K562 (cell line): ENCODE measurements around the gene WWP2. TPM values are rescaled to one million over a fixed set of nuclear protein-coding genes. Genes with fewer than 3 reads are reported as not detected.
A peak's percentile ranks its signal among the peaks of the same experiment; 100 is the strongest.

Source experiments
- ATF2 ChIP-seq: sonication (generic); formaldehyde crosslinking; IDR thresholded peaks from 2 replicates; pipeline ENCODE4 v1.8.1; 2022; ENCODE audit warnings: missing genetic modification reagents
- HMGXB4 ChIP-seq: sonication (generic); formaldehyde crosslinking; IDR thresholded peaks from 2 replicates; pipeline ENCODE4 v1.8.1; 2023; ENCODE audit warnings: mild to moderate bottlenecking, missing genetic modification reagents
- IRF1 ChIP-seq: sonication (generic); formaldehyde crosslinking; IDR thresholded peaks from 2 replicates; pipeline ENCODE4 v1.8.0; 2022; ENCODE audit warnings: missing genetic modification reagents, mild to moderate bottlenecking, borderline replicate concordance
- JUNB ChIP-seq: fragments of 450-650 bp; formaldehyde crosslinking; conservative IDR thresholded peaks from 2 replicates; pipeline ENCODE4 v1.4.0; 2020; ENCODE audit warnings: mild to moderate bottlenecking
- RBM14 ChIP-seq: fragments of 200-400 bp; formaldehyde crosslinking; IDR thresholded peaks from 2 replicates; pipeline ENCODE4 v1.6.1; 2018; ENCODE audit warnings: low read depth, mild to moderate bottlenecking, low read length, moderate library complexity, borderline replicate concordance; ENCODE audit not compliant: insufficient read depth
- SRSF1 ChIP-seq: fragments of 200-400 bp; formaldehyde crosslinking; IDR thresholded peaks from 2 replicates; pipeline ENCODE4 v1.6.1; 2017; ENCODE audit warnings: mild to moderate bottlenecking, low read depth, low read length, moderate library complexity
- ZNF584 ChIP-seq: fragments of 200-800 bp; sonication (Bioruptor generic); IDR thresholded peaks from 2 replicates; pipeline ENCODE4 v1.6.1; 2016; ENCODE audit warnings: low read depth, mild to moderate bottlenecking, missing genetic modification characterization, missing compliant biosample characterization
- polyA plus RNA-seq, 8 experiments: library from polyadenylated mRNA; depleted of rRNA in 4 of 8; stranded (reverse) in 5 of 8; unstranded in 3 of 8; fragments of >200 nt; fragmentation: Nextera tagmentation in 2 of 8; fragmentation: Illumina TruSeq in 1 of 8; extraction: Ambion mirVana in 2 of 8; extraction: Trizol in 1 of 8; gene quantifications; 2 replicates each; pipeline versions ENCODE4 v1.2.1 to v1.2.3, GENCODE V29; 2011 to 2014; ENCODE audit warnings: inconsistent platforms in 1 of 8, missing spikeins in 1 of 8
- total RNA-seq, 7 experiments: library from RNA; depleted of rRNA in 6 of 7; stranded (reverse); fragments of >200 nt in 6 of 7; fragmentation: Illumina TruSeq in 2 of 7; extraction: Trizol in 2 of 7; gene quantifications; 2 replicates each; pipeline versions ENCODE4 v1.2.1 to v1.2.3, GENCODE V29; 2011 to 2021; ENCODE audit warnings: low replicate concordance in 1 of 7
- TF ChIP-seq, protein P1 (sequence below): sonication (generic); formaldehyde crosslinking; IDR thresholded peaks from 2 replicates; pipeline ENCODE4 v1.8.1; 2023; ENCODE audit warnings: missing genetic modification reagents, mild to moderate bottlenecking, borderline replicate concordance
- TF ChIP-seq, protein P2 (sequence below): sonication (generic); formaldehyde crosslinking; IDR thresholded peaks from 2 replicates; pipeline ENCODE4 v1.5.0; 2020; ENCODE audit warnings: missing genetic modification reagents
- TF ChIP-seq, protein P3 (sequence below): IDR thresholded peaks from 2 replicates; pipeline ENCODE4 v1.6.1; 2014; ENCODE audit warnings: antibody characterized with exemption
- TF ChIP-seq, protein P4 (sequence below): fragments of 450-650 bp; IDR thresholded peaks from 2 replicates; pipeline ENCODE4 v1.6.1; 2017; ENCODE audit warnings: antibody characterized with exemption

The WWP2 gene
- total and polyA plus RNA-seq, 9 of the 15 experiments (the other 6 are each of a cell fraction or from before 2014, with no cell fraction given): 1.9 to 34.4 (median 14.6) TPM

GRCh38 chr16:69754469-69755310 is 7.4 kb upstream of the WWP2 start, which contains the start of gene NOB1 (continued):
- TF ChIP-seq, protein P1, sequence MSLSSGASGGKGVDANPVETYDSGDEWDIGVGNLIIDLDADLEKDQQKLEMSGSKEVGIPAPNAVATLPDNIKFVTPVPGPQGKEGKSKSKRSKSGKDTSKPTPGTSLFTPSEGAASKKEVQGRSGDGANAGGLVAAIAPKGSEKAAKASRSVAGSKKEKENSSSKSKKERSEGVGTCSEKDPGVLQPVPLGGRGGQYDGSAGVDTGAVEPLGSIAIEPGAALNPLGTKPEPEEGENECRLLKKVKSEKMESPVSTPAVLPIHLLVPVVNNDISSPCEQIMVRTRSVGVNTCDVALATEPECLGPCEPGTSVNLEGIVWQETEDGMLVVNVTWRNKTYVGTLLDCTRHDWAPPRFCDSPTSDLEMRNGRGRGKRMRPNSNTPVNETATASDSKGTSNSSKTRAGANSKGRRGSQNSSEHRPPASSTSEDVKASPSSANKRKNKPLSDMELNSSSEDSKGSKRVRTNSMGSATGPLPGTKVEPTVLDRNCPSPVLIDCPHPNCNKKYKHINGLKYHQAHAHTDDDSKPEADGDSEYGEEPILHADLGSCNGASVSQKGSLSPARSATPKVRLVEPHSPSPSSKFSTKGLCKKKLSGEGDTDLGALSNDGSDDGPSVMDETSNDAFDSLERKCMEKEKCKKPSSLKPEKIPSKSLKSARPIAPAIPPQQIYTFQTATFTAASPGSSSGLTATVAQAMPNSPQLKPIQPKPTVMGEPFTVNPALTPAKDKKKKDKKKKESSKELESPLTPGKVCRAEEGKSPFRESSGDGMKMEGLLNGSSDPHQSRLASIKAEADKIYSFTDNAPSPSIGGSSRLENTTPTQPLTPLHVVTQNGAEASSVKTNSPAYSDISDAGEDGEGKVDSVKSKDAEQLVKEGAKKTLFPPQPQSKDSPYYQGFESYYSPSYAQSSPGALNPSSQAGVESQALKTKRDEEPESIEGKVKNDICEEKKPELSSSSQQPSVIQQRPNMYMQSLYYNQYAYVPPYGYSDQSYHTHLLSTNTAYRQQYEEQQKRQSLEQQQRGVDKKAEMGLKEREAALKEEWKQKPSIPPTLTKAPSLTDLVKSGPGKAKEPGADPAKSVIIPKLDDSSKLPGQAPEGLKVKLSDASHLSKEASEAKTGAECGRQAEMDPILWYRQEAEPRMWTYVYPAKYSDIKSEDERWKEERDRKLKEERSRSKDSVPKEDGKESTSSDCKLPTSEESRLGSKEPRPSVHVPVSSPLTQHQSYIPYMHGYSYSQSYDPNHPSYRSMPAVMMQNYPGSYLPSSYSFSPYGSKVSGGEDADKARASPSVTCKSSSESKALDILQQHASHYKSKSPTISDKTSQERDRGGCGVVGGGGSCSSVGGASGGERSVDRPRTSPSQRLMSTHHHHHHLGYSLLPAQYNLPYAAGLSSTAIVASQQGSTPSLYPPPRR: no peak
- TF ChIP-seq, protein P2, sequence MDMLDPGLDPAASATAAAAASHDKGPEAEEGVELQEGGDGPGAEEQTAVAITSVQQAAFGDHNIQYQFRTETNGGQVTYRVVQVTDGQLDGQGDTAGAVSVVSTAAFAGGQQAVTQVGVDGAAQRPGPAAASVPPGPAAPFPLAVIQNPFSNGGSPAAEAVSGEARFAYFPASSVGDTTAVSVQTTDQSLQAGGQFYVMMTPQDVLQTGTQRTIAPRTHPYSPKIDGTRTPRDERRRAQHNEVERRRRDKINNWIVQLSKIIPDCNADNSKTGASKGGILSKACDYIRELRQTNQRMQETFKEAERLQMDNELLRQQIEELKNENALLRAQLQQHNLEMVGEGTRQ (CRISPR knock-in tag): no peak
- TF ChIP-seq IRF1 (CRISPR knock-in tag) (no peak), ZNF584 (no peak), SRSF1 (no peak), JUNB (CRISPR knock-in tag) (no peak), ATF2 (no peak), RBM14 (no peak), HMGXB4 (CRISPR knock-in tag) (peak; percentile 69; the same call in 1 of the 2 replicates)
- TF ChIP-seq, protein P3, sequence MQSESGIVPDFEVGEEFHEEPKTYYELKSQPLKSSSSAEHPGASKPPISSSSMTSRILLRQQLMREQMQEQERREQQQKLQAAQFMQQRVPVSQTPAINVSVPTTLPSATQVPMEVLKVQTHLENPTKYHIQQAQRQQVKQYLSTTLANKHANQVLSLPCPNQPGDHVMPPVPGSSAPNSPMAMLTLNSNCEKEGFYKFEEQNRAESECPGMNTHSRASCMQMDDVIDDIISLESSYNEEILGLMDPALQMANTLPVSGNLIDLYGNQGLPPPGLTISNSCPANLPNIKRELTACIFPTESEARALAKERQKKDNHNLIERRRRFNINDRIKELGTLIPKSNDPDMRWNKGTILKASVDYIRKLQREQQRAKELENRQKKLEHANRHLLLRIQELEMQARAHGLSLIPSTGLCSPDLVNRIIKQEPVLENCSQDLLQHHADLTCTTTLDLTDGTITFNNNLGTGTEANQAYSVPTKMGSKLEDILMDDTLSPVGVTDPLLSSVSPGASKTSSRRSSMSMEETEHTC: no peak
- TF ChIP-seq, protein P4, sequence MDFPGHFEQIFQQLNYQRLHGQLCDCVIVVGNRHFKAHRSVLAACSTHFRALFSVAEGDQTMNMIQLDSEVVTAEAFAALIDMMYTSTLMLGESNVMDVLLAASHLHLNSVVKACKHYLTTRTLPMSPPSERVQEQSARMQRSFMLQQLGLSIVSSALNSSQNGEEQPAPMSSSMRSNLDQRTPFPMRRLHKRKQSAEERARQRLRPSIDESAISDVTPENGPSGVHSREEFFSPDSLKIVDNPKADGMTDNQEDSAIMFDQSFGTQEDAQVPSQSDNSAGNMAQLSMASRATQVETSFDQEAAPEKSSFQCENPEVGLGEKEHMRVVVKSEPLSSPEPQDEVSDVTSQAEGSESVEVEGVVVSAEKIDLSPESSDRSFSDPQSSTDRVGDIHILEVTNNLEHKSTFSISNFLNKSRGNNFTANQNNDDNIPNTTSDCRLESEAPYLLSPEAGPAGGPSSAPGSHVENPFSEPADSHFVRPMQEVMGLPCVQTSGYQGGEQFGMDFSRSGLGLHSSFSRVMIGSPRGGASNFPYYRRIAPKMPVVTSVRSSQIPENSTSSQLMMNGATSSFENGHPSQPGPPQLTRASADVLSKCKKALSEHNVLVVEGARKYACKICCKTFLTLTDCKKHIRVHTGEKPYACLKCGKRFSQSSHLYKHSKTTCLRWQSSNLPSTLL: no peak
